HUES64 (cell line): ENCODE results near the gene MAN1B1.

Experiments
- H3K27ac ChIP-seq: 2 replicates; pipeline ENCODE4 v1.7.0; 2013; ENCODE audit warnings: low read depth, low read length, inconsistent platforms
- H3K27me3 ChIP-seq: 2 replicates; pipeline ENCODE4 v1.6.1; 2013; ENCODE audit warnings: mild to moderate bottlenecking, low read length; ENCODE audit not compliant: insufficient read depth
- H3K36me3 ChIP-seq: 2 replicates; pipeline ENCODE4 v1.6.1; 2013; ENCODE audit warnings: mild to moderate bottlenecking, low read length; ENCODE audit not compliant: insufficient read depth
- H3K4me1 ChIP-seq: 2 replicates; pipeline ENCODE4 v1.6.1; 2013; ENCODE audit warnings: mild to moderate bottlenecking, low read length, moderate library complexity; ENCODE audit not compliant: insufficient read depth
- H3K4me3 ChIP-seq: 2 replicates; pipeline ENCODE4 v1.5.1; 2013; ENCODE audit warnings: mild to moderate bottlenecking, low read length, moderate library complexity
- H3K9ac ChIP-seq: 2 replicates; pipeline ENCODE4 v1.6.1; 2013; ENCODE audit warnings: mild to moderate bottlenecking, low read depth, low read length
- H3K9me3 ChIP-seq: 2 replicates; pipeline ENCODE4 v1.6.1; 2013; ENCODE audit warnings: low read depth, low read length; ENCODE audit not compliant: insufficient read depth
- WGBS: fragments of 150-250, 120-280 bp; methylation state at CpG from one replicate; pipeline ENCODE4 v1.1.7; 2013; ENCODE audit warnings: missing lambda C conversion rate; 5-methylcytosine and 5-hydroxymethylcytosine counted together

MAN1B1 gene

DNA sequence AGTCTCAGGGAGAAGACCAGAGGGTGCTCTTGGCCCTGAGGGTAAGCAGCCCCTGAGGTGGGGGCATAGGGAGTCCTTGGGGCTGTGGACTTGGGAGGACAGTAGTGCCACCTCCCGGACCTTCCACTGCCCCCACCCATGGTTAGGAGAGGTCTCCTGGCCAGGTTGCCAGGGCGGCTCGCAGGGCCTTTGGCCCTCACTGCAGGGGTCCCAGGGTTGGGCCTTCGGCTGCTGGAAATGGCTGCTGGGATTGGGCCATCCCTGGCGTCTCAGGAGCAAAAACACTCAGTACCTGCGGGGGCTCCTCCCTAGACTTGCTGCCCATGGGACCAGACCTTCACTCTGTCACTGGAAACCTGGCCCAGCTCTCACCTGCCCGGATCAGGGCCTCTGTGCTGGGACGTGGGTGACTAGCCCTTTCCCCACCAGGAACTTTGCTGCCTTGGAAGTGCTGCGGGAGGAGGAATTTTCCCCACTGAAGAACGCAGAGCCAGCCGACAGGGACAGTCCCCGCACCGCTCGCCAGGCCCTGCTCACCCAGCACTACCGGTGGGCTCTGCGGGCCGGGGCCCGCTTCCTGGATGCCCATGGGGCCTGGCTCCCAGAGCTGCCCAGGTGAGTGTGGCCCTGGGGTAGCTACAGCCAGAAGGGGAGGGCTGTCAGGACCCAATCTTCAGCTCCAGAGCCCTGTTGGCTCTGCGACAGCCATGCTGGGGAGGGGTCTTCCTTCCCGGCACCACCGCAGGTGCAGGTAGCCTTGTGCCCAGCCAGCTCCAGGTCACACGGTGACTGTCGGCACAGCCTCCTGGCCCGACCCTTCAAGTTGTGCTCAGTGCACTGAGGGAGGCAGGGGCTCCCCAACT, 6.3 kb upstream of the MAN1B1 start:
- Histone ChIP-seq H3K27ac (no peak overlapping the region), H3K36me3 (no peaks in the 10 kb centered on the region), H3K9me3 (no peaks in the 10 kb centered on the region), H3K9ac (no peak overlapping the region), H3K4me1 (peaks cover 10% of the 10 kb centered on the region; the same call in 1 of the 2 replicates), H3K4me3 (no peak overlapping the region), H3K27me3 (peaks cover 41% of the 10 kb centered on the region)
- WGBS: 92% methylated on average over 24 of the region's 24 CpGs

DNA sequence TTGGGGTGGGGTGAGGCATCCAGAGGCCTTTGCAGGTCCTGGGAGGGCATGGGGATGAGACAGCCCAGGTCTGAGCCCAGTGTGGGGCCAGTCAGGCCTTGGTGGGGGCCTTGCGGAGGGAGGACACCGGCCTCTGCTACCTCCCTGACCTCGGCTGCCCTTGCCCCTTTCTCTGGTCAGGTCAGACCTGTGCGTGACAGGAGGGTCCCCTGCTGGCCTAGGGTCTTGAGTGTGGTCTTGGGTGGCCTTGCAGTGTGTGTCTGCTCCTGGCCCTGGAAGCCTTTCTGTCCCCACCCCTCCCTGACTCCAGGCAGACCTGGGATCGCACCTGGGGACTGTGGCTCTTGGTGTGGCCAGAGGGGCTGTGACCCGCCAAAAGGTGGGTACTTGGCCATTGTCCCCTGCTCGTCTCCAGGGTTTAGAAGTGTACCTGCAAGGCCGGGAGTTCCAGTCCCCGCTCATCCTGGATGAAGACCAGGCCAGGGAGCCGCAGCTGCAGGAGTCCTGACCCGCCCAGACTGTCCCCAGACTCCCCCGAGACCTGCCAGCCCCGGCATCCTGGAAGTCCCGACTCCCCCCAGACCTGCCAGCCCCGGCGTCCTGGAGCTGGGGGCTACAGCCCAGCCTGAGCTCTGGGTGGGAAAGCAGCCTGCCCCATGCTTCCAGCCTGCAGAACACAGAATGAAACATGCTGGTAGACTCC, 4.4 kb upstream of the MAN1B1 start:
- Histone ChIP-seq H3K27me3 (peaks cover 35% of the 10 kb centered on the region), H3K27ac (no peak overlapping the region), H3K9ac (no peak overlapping the region), H3K4me1 (peaks cover 10% of the 10 kb centered on the region; the same call in 1 of the 2 replicates), H3K36me3 (no peaks in the 10 kb centered on the region), H3K4me3 (no peak overlapping the region), H3K9me3 (no peaks in the 10 kb centered on the region)
- WGBS: 95% methylated on average over 16 of the region's 16 CpGs

DNA sequence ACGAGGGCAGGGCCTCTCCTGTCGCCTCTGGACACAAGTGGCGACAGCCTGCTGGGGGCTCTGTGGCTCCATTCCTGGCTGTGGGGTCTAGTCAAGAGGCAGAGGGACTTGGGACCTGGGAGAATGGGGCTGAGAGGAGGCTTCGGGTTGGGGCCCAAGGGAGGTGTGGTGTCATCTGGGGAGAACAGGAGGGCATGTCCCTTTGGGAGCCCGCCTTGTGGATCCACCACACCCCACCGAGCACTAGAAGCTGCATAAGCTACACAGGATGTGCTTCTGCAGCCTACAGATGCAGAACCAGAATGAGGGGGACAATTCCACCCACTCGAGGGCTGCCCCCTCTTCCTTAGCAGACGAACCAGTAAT, 3.9 kb upstream of the MAN1B1 start:
- Histone ChIP-seq H3K9ac (no peak overlapping the region), H3K27ac (no peak overlapping the region), H3K9me3 (no peaks in the 10 kb centered on the region), H3K4me1 (peaks cover 15% of the 10 kb centered on the region), H3K27me3 (peaks cover 31% of the 10 kb centered on the region), H3K4me3 (no peak overlapping the region), H3K36me3 (no peaks in the 10 kb centered on the region)
- WGBS: 90% methylated on average over 8 of the region's 8 CpGs

DNA sequence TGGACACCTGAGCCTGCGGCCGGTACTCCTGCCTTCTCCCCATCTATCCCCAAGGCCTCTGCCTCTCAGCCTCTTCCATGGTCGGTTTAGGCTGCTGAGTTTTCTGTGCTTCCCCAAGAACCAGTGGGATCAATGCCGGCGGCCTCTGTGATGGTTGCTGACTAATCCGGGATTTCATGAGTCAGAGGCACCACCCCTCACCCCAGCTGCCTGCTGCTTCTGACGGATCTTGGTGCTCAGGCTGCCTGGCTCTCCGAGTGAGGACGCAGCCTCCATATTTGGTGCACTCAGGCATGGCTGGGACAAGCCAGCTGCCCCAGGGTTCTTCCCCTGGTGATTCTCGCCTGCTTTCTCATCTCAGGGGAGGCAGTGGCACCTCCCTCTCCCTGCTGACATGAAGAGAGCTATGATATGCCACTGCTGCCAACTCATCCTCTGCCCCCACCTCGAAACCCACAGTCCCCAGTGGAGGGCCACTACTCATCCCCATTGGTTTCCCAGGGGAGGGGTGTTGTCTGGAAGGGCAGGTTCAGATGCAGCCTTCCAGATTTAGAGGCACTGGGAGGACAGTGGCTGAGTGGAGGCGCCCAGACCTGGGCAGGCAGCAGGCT, 3.3 kb upstream of the MAN1B1 start:
- WGBS: 58% methylated on average over 12 of the region's 12 CpGs
- H3K27ac ChIP-seq: no peak overlapping the region
- peaks cover 15% of the 10 kb centered on the region for H3K4me1 ChIP-seq
- peak overlapping the region; percentile 24; the same call in 1 of the 2 replicates for H3K9ac ChIP-seq
- H3K9me3 ChIP-seq: no peaks in the 10 kb centered on the region
- peaks cover 25% of the 10 kb centered on the region for H3K27me3 ChIP-seq
- peaks cover 3% of the 10 kb centered on the region for H3K36me3 ChIP-seq
- H3K4me3 ChIP-seq: no peak overlapping the region

- Histone ChIP-seq H3K27ac (no peak overlapping the region), H3K4me1 (peaks cover 13% of the 10 kb centered on the region), H3K9me3 (no peaks in the 10 kb centered on the region), H3K4me3 (no peak overlapping the region), H3K27me3 (peaks cover 15% of the 10 kb centered on the region), H3K36me3 (peaks cover 10% of the 10 kb centered on the region), H3K9ac (no peak overlapping the region)
- 82% methylated on average over 9 of the region's 9 CpGs for WGBS
These were observed 2.3 kb upstream of the MAN1B1 start for GRCh38 chr9:137084526-137084925.

DNA sequence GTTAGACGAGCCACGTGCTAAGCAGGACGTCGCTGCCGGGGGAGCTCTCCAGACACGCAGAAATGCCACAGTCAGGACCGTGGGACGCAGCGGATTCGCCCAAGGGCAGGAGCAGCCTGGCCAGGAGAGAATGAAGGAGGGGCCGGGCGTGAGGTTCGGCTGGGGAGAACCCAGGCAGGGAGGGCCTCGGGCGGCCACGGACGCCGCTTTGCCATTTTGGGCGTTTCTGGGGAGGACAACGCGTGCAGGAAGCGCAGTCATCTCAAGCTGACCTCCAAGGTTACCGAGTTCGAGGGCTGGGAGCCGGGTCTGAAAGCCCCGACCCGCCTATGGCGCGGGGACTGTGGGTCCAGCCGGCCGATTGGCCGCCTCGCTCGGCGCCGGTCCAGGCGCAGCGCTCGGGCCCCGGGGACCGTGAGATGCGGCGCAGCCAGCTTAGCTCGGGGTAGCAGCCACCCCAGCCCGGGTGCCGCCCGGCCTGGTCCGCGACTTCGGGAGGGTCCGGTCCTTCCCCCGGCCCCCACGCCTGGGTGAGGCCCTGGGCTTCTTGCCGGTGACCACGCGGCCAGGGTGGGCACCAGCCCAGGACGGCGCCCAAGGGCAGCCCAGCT, 760 bp upstream of the MAN1B1 start:
- Histone ChIP-seq H3K27me3 (peaks cover 5% of the 10 kb centered on the region), H3K4me3 (peak overlapping the region; percentile 68), H3K9me3 (no peaks in the 10 kb centered on the region), H3K4me1 (peaks cover 13% of the 10 kb centered on the region), H3K9ac (peak overlapping the region; percentile 74), H3K36me3 (peaks cover 15% of the 10 kb centered on the region), H3K27ac (peak overlapping the region; percentile 46)
- 6% methylated on average over 58 of the region's 58 CpGs for WGBS

DNA sequence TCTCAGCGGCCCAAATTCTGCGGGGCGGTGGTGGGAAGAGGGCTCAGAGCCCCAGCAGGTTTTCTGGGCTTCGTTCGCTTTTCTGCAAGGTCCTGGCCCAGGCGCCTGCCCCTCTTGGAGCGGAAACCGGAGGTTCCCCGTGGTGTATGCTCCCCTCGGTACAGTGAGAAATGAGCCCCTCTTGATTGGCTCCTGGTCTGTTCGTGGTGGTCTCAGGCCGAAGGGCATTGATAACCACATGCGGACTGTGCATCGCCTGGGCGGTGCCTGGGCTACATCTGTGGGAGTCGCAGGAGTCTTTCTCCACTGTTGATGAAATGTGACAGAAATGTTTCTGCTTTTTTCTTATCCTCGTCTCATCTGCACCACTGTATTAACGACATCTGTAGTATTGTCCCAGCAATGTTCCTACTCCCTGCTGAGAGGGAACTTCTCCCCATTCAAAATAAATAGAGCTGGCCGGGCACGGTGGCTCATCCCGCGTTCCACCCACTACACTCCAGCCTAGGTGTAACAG, 682 bp downstream of the MAN1B1 start:
- H3K9ac ChIP-seq: peak overlapping the region; percentile 58
- H3K27ac ChIP-seq: peak overlapping the region; percentile 59; the same call in 1 of the 2 replicates
- peaks cover 22% of the 10 kb centered on the region for H3K36me3 ChIP-seq
- peak overlapping the region; percentile 68 for H3K4me3 ChIP-seq
- no peaks in the 10 kb centered on the region for H3K9me3 ChIP-seq
- 7% methylated on average over 22 of the region's 22 CpGs for WGBS
- H3K27me3 ChIP-seq: peaks cover 5% of the 10 kb centered on the region
- H3K4me1 ChIP-seq: peaks cover 13% of the 10 kb centered on the region

GRCh38 chr9:137088121-137088520, 1.3 kb downstream of the MAN1B1 start:
- Histone ChIP-seq H3K4me1 (peaks cover 13% of the 10 kb centered on the region), H3K9ac (no peak overlapping the region), H3K36me3 (peaks cover 26% of the 10 kb centered on the region), H3K9me3 (no peaks in the 10 kb centered on the region), H3K4me3 (peak overlapping the region; percentile 68; the same call in 1 of the 2 replicates), H3K27ac (no peak overlapping the region), H3K27me3 (peaks cover 5% of the 10 kb centered on the region)
- 95% methylated on average over 5 of the region's 5 CpGs for WGBS

DNA sequence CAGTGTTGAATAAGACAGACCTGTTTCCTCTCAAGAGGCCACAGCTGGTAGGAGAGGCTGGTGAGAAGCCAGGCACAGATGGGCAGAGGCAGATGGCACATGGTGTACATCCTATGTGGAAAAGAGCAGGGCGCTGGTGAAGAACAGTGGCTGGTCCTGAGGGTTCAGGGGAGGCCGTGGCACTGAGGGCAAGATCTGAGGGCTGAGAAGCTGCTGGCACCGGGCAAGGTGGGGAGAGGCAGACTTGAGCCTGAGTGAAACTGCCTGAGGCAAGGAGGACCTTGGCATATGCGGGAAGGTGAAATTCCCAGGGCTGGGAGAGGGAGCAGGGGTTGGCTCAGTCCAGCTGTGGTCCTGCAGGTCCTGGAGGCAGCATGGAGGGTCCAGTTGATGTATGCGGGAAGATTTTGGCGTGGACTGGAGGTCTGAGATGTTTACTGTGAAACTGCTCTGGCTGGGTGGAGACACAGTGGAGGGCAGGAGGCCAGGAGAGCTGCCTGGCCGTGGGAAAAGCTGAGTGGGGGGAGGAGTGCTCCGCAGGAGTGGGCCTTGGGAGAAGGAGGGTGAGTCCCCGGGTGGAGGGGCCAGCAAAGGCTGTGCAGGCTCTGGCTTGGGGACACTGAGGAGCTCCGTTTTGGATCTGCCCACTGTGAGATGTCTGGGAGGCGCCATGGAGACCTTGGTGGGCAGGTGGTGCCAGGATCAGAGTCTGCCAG, 2.6 kb downstream of the MAN1B1 start:
- H3K36me3 ChIP-seq: peaks cover 29% of the 10 kb centered on the region
- H3K27me3 ChIP-seq: peaks cover 5% of the 10 kb centered on the region
- H3K4me3 ChIP-seq: no peak overlapping the region
- H3K4me1 ChIP-seq: peaks cover 7% of the 10 kb centered on the region
- 90% methylated on average over 11 of the region's 11 CpGs for WGBS
- no peak overlapping the region for H3K9ac ChIP-seq
- H3K9me3 ChIP-seq: no peaks in the 10 kb centered on the region
- H3K27ac ChIP-seq: no peak overlapping the region

DNA sequence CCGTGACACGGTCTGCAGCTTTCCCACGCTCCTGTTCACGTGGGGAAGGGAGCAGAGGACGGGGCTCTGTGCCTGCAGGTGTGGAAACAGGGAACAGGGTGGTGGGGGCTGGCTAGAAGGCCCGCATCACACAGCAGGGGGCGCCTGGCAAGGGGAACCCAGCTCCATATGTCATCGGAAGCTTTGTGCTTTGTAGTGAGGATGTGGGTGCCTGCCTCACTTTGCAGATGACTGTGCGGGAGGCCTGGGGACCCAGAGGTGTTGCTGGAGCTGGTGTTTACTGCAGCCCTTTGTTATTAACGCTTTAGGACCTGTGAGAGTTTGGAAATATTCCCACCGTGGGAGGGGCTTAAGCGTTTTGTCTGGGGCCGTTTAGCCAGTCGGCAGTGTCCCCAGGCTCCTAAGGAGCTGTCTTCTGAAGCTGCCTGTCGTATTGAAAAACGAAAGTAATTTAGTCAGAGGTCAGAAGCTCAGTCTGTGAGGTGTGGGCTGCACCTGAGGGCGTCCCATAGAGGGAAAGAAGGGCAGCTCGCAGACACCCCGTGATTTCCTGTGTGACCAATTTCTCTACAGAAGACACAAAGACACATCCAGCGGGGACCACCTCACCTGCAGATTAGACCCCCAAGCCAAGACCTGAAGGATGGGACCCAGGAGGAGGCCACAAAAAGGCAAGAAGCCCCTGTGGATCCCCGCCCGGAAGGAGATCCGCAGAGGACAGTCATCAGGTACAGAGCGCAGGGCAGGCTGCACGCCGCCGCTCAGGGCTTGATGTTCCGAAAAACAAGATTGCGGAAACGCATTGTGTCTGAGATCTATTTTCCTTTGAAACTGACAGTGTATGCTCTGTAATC, 9.1 kb downstream of the MAN1B1 start:
- Histone ChIP-seq H3K4me3 (no peak overlapping the region), H3K9me3 (no peaks in the 10 kb centered on the region), H3K27ac (no peak overlapping the region), H3K4me1 (no peaks in the 10 kb centered on the region), H3K27me3 (no peaks in the 10 kb centered on the region), H3K36me3 (peaks cover 56% of the 10 kb centered on the region), H3K9ac (no peak overlapping the region)
- 88% methylated on average over 30 of the region's 30 CpGs for WGBS
